Sigmoid colon (tissue), 4 donors: ENCODE data around the gene SAYSD1.

Source experiments
- POLR2A ChIP-seq, 2 donors: fragments of 450-650 bp; IDR thresholded peaks; one replicate each; pipeline ENCODE4 v1.6.1; 2016; ENCODE audit warnings: antibody characterized with exemption in 2 of 2, mild to moderate bottlenecking in 2 of 2, moderate library complexity in 2 of 2
- POLR2AphosphoS5 ChIP-seq, 4 donors: sonication (generic); formaldehyde crosslinking; IDR thresholded peaks; one replicate each; pipeline ENCODE4 v1.6.1; 2017; ENCODE audit warnings: antibody characterized with exemption in 4 of 4
- TF ChIP-seq, protein P1 (sequence below), 4 experiments: fragments of 450-650 bp in 3 of 4; fragments of 200-600 bp in 1 of 4; IDR thresholded peaks; one replicate each; pipeline ENCODE4 v1.5.1; 2016 to 2019; ENCODE audit warnings: antibody characterized with exemption in 4 of 4, mild to moderate bottlenecking in 3 of 4, moderate library complexity in 2 of 4

DNA sequence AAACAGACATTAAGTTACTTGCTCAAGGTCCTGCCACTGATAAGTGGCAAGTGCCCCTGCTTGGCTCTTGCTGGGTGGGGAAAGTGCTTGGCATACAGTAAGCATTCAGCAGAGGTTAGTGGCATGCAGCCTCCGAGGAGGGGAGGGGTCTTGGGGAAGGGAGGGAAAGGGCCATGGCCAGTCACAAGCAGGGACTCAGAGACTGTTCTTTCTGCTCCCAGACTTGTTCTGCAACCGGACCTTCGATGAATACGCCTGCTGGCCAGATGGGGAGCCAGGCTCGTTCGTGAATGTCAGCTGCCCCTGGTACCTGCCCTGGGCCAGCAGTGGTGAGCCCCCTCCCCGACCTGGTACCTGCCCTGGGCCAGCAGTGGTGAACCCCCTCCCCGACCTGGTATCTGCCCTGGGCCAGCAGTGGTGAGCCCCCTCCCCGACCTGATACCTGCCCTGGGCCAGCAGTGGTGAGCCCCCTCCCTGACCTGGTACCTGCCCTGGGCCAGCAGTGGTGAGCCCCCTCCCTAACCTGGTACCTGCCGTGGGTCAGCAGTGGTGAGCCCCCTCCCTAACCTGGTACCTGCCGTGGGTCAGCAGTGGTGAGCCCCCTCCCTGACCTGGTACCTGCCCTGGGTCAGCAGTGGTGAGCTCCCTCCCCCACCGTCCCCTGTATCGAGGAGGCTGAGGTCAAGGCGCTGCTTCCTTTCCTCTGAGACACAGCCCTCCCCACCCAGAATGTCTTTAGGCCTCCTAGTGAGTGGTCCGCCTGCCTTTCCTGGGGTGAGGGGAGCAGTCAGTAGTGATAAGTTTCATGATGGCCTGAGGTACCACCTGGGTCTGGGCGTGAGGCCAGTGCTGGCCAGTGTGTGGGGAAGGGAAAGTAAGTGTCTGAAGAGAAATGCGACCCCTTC lies 57.5 kb downstream of the SAYSD1 start:
- TF ChIP-seq, protein P1, sequence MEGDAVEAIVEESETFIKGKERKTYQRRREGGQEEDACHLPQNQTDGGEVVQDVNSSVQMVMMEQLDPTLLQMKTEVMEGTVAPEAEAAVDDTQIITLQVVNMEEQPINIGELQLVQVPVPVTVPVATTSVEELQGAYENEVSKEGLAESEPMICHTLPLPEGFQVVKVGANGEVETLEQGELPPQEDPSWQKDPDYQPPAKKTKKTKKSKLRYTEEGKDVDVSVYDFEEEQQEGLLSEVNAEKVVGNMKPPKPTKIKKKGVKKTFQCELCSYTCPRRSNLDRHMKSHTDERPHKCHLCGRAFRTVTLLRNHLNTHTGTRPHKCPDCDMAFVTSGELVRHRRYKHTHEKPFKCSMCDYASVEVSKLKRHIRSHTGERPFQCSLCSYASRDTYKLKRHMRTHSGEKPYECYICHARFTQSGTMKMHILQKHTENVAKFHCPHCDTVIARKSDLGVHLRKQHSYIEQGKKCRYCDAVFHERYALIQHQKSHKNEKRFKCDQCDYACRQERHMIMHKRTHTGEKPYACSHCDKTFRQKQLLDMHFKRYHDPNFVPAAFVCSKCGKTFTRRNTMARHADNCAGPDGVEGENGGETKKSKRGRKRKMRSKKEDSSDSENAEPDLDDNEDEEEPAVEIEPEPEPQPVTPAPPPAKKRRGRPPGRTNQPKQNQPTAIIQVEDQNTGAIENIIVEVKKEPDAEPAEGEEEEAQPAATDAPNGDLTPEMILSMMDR (IDR thresholded peaks at IDR 0.05) = no peak
- TF ChIP-seq POLR2A (IDR thresholded peaks at IDR 0.05) = no peak
- no peak for TF ChIP-seq POLR2AphosphoS5 (IDR thresholded peaks at IDR 0.05)
